ENCODE results near the gene PPP1R27. TPM values are rescaled to one million over a fixed set of nuclear protein-coding genes. Genes with fewer than 3 reads are reported as not detected.

The PPP1R27 gene
- total and polyA plus RNA-seq, 4 donors, result 0.17 to 0.18 TPM; not detected in 2

- Histone ChIP-seq H3K27me3 (ENCODE audit: control insufficient read depth, insufficient read depth, low read length) (peaks cover 58% of the 10 kb centered on the region), H3K4me3 (ENCODE audit: low read depth, low read length) (no peak overlapping the region), H3K27ac (ENCODE audit: low read depth, low read length) (no peak overlapping the region), H3K4me1 (ENCODE audit: control insufficient read depth, insufficient read depth, low read length) (peaks cover 10% of the 10 kb centered on the region), H3K9me3 (ENCODE audit: control insufficient read depth, insufficient read depth, low read length) (no peaks in the 10 kb centered on the region), H3K36me3 (ENCODE audit: control insufficient read depth, insufficient read depth, low read length) (no peaks in the 10 kb centered on the region)
- 46% methylated on average over 16 of the region's 23 CpGs for WGBS (ENCODE audit: insufficient coverage)
- no peak for DNase-seq (ENCODE audit: low read depth in 4 of 6, low spot score in 6 of 6)
These were observed 28.2 kb downstream of the PPP1R27 start for GRCh38 chr17:81806461-81807209.

GRCh38 chr17:81805707-81806460, 29.0 kb downstream of the PPP1R27 start:
- 74% methylated on average over 6 of the region's 18 CpGs for WGBS (ENCODE audit: insufficient coverage)
- Histone ChIP-seq H3K27ac (ENCODE audit: low read depth, low read length) (no peak overlapping the region), H3K27me3 (ENCODE audit: control insufficient read depth, insufficient read depth, low read length) (peaks cover 66% of the 10 kb centered on the region), H3K36me3 (ENCODE audit: control insufficient read depth, insufficient read depth, low read length) (no peaks in the 10 kb centered on the region), H3K9me3 (ENCODE audit: control insufficient read depth, insufficient read depth, low read length) (no peaks in the 10 kb centered on the region), H3K4me1 (ENCODE audit: control insufficient read depth, insufficient read depth, low read length) (peaks cover 10% of the 10 kb centered on the region), H3K4me3 (ENCODE audit: low read depth, low read length) (no peak overlapping the region)
- no peak for DNase-seq (ENCODE audit: low read depth in 4 of 6, low spot score in 6 of 6)

DNA sequence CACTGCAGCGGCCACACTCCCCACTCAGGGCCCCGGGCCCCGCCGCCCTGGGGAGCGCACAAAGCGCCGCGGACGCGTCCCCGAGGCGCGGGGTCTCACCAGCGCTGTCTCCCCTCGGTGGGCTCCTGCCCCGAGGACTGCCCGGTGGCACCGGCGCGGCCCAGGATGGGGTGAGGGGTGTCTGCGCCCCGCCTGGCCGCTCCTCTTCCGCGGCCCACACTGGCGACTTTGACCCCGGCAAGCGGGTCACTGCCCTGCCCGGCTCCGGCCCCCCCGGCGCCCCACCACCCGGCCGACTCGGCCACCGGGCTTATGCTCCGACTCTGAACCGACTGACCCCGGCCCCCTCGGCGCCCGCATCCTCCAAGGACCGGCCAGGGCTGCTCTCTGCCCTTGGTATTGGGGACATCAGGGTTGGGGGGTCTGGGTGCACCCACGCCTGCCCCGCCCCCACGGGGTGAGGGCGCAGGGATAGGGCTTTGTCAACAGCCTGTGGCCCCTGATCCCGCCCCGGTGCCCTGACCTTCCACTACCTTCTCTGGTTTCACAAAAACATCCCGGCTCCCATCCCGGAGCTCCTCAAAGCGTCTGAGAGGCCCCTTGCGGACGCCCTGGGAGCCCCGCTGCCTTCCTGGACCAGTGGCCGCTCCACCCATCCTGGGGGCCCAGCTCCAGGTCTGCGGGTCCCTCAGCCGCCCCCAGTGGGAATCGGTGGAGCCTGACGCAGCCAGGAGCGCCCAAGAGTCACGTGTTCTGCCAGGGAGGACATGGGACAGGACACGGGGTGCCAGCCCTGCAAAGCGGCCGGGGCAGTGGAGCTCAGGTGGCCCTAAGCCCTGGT, 30.1 kb downstream of the PPP1R27 start:
- Histone ChIP-seq H3K27ac (ENCODE audit: low read depth, low read length) (no peak overlapping the region), H3K4me1 (ENCODE audit: control insufficient read depth, insufficient read depth, low read length) (peaks cover 10% of the 10 kb centered on the region), H3K9me3 (ENCODE audit: control insufficient read depth, insufficient read depth, low read length) (no peaks in the 10 kb centered on the region), H3K36me3 (ENCODE audit: control insufficient read depth, insufficient read depth, low read length) (no peaks in the 10 kb centered on the region), H3K4me3 (ENCODE audit: low read depth, low read length) (no peak overlapping the region), H3K27me3 (ENCODE audit: control insufficient read depth, insufficient read depth, low read length) (peaks cover 68% of the 10 kb centered on the region)
- no peak for DNase-seq (ENCODE audit: low read depth in 4 of 6, low spot score in 6 of 6)
- WGBS (ENCODE audit: insufficient coverage), result 3% methylated on average over 64 of the region's 65 CpGs

- Histone ChIP-seq H3K27ac (ENCODE audit: low read depth, low read length) (no peak within 1 kb of the TSS), H3K9me3 (ENCODE audit: control insufficient read depth, insufficient read depth, low read length) (no peaks in the 10 kb centered on the region), H3K4me1 (ENCODE audit: control insufficient read depth, insufficient read depth, low read length) (peaks cover 10% of the 10 kb centered on the region), H3K27me3 (ENCODE audit: control insufficient read depth, insufficient read depth, low read length) (peaks cover 68% of the 10 kb centered on the region), H3K4me3 (ENCODE audit: low read depth, low read length) (no peak within 1 kb of the TSS), H3K36me3 (ENCODE audit: control insufficient read depth, insufficient read depth, low read length) (no peaks in the 10 kb centered on the region)
- no peak for DNase-seq (ENCODE audit: low read depth in 4 of 6, low spot score in 6 of 6)
- under 1% methylated on average over 110 of the region's 110 CpGs for WGBS (ENCODE audit: insufficient coverage)
These were observed 30.9 kb downstream of the PPP1R27 start, which contains the start of gene GCGR for GRCh38 chr17:81803728-81804558. Gene GCGR, plus strand, starts transcription at chr17:81804150. Its CDS starts 4,869 bp downstream, at chr17:81809019.

GRCh38 chr17:81802856-81803643, 31.8 kb downstream of the PPP1R27 start:
- no peaks in the 10 kb centered on the region for H3K36me3 ChIP-seq (ENCODE audit: control insufficient read depth, insufficient read depth, low read length)
- H3K9me3 ChIP-seq (ENCODE audit: control insufficient read depth, insufficient read depth, low read length), result no peaks in the 10 kb centered on the region
- peaks cover 66% of the 10 kb centered on the region for H3K27me3 ChIP-seq (ENCODE audit: control insufficient read depth, insufficient read depth, low read length)
- H3K4me1 ChIP-seq (ENCODE audit: control insufficient read depth, insufficient read depth, low read length), result peaks cover 10% of the 10 kb centered on the region
- 28% methylated on average over 24 of the region's 26 CpGs for whole genome bisulfite sequencing (ENCODE audit: insufficient coverage)
- H3K4me3 ChIP-seq (ENCODE audit: low read depth, low read length), result no peak overlapping the region
- DNase-seq (ENCODE audit: low read depth in 4 of 6, low spot score in 6 of 6), result no peak
- H3K27ac ChIP-seq (ENCODE audit: low read depth, low read length), result no peak overlapping the region

- no peaks in the 10 kb centered on the region for H3K9me3 ChIP-seq (ENCODE audit: control insufficient read depth, insufficient read depth, low read length)
- H3K4me1 ChIP-seq (ENCODE audit: control insufficient read depth, insufficient read depth, low read length), result peaks cover 10% of the 10 kb centered on the region
- H3K27me3 ChIP-seq (ENCODE audit: control insufficient read depth, insufficient read depth, low read length), result peaks cover 62% of the 10 kb centered on the region
- no peak overlapping the region for H3K27ac ChIP-seq (ENCODE audit: low read depth, low read length)
- H3K36me3 ChIP-seq (ENCODE audit: control insufficient read depth, insufficient read depth, low read length), result no peaks in the 10 kb centered on the region
- 88% methylated on average over 7 of the region's 9 CpGs for WGBS (ENCODE audit: insufficient coverage)
- DNase-seq (ENCODE audit: low read depth in 4 of 6, low spot score in 6 of 6), result no peak
- H3K4me3 ChIP-seq (ENCODE audit: low read depth, low read length), result no peak overlapping the region
These were observed 32.6 kb downstream of the PPP1R27 start for GRCh38 chr17:81802048-81802758.

- DNase-seq (ENCODE audit: low read depth in 4 of 6, low spot score in 6 of 6), result no peak
- WGBS (ENCODE audit: insufficient coverage), result 92% methylated on average over 9 of the region's 9 CpGs
- Histone ChIP-seq H3K4me1 (ENCODE audit: control insufficient read depth, insufficient read depth, low read length) (peaks cover 10% of the 10 kb centered on the region), H3K27ac (ENCODE audit: low read depth, low read length) (no peak overlapping the region), H3K36me3 (ENCODE audit: control insufficient read depth, insufficient read depth, low read length) (no peaks in the 10 kb centered on the region), H3K27me3 (ENCODE audit: control insufficient read depth, insufficient read depth, low read length) (peaks cover 53% of the 10 kb centered on the region), H3K9me3 (ENCODE audit: control insufficient read depth, insufficient read depth, low read length) (no peaks in the 10 kb centered on the region), H3K4me3 (ENCODE audit: low read depth, low read length) (no peak overlapping the region)
These were observed 33.5 kb downstream of the PPP1R27 start for GRCh38 chr17:81801327-81801726.

GRCh38 chr17:81794509-81794908, 40.3 kb downstream of the PPP1R27 start:
- Histone ChIP-seq H3K9me3 (ENCODE audit: control insufficient read depth, insufficient read depth, low read length) (no peaks in the 10 kb centered on the region), H3K27ac (ENCODE audit: low read depth, low read length) (no peak overlapping the region), H3K36me3 (ENCODE audit: control insufficient read depth, insufficient read depth, low read length) (no peaks in the 10 kb centered on the region), H3K4me3 (ENCODE audit: low read depth, low read length) (no peak overlapping the region), H3K27me3 (ENCODE audit: control insufficient read depth, insufficient read depth, low read length) (no peaks in the 10 kb centered on the region), H3K4me1 (ENCODE audit: control insufficient read depth, insufficient read depth, low read length) (no peaks in the 10 kb centered on the region)
- no peak for DNase-seq (ENCODE audit: low read depth in 4 of 6, low spot score in 6 of 6)
- WGBS (ENCODE audit: insufficient coverage), result 22% methylated on average over 8 of the region's 8 CpGs

Measured in spinal cord (tissue), 10 donors.